CD4-positive, alpha-beta T cell (primary cell): Measurements from ENCODE around the gene SREK1IP1. TPM values are rescaled to one million over a fixed set of nuclear protein-coding genes. Genes with fewer than 3 reads are reported as not detected.

Source experiments
- ATAC-seq: fragments of 200-7000 bp; cut with Tn5 transposase; one replicate; pipeline ENCODE4 v1.10.0; 2022; ENCODE audit warnings: mild to moderate bottlenecking; ENCODE audit not compliant: poor library complexity
- CTCF ChIA-PET: fragments of 350-600 bp; sonication (Branson Sonifier 250); formaldehyde crosslinking; loops from one replicate; lab custom pipeline; 2021; ENCODE audit warnings: antibody characterized with exemption, inconsistent platforms; lab: Charles Lee
- POLR2A ChIA-PET: fragments of 350-600 bp; sonication (Branson Sonifier 250); formaldehyde crosslinking; loops from one replicate; lab custom pipeline; 2021; ENCODE audit warnings: antibody characterized with exemption, inconsistent platforms; lab: Charles Lee
- DNase-seq, 14 experiments: peaks; one replicate each; pipeline ENCODE4 v3.0.0-alpha.2; 2013 to 2020; ENCODE audit warnings: mixed read lengths in 2 of 14
- H3K27ac ChIP-seq, 2 donors: one replicate each; pipeline versions ENCODE4 v1.5.1 to v1.7.0; 2013; ENCODE audit warnings: low read length in 2 of 2, low read depth in 1 of 2, mild to moderate bottlenecking in 1 of 2
- H3K27me3 ChIP-seq, 2 experiments: 1 replicate in 1 of 2; 2 replicates in 1 of 2; pipeline versions ENCODE4 v1.6.1 to v1.7.0; 2013; ENCODE audit warnings: low read length in 2 of 2, control low read depth in 1 of 2, mild to moderate bottlenecking in 1 of 2, moderate library complexity in 1 of 2; ENCODE audit not compliant: insufficient read depth in 2 of 2, control insufficient read depth in 1 of 2
- H3K36me3 ChIP-seq: one replicate; pipeline ENCODE4 v1.6.1; 2013; ENCODE audit warnings: low read length, control low read depth; ENCODE audit not compliant: insufficient read depth
- H3K4me1 ChIP-seq: one replicate; pipeline ENCODE4 v1.6.1; 2013; ENCODE audit warnings: low read length, control low read depth; ENCODE audit not compliant: insufficient read depth
- H3K4me3 ChIP-seq: one replicate; pipeline ENCODE4 v1.5.1; 2013; ENCODE audit warnings: mild to moderate bottlenecking, low read length, moderate library complexity
- H3K9me3 ChIP-seq, 2 experiments: 1 replicate in 1 of 2; 2 replicates in 1 of 2; pipeline versions ENCODE4 v1.6.1 to v1.7.0; 2013; ENCODE audit warnings: low read length in 2 of 2, mild to moderate bottlenecking in 2 of 2, control low read depth in 1 of 2, moderate library complexity in 1 of 2; ENCODE audit not compliant: control insufficient read depth in 1 of 2, insufficient read depth in 1 of 2
- H3K27ac Mint-ChIP-seq: one replicate; pipeline ENCODE4 v1.8.0; 2020; ENCODE audit warnings: mixed read lengths
- H3K27me3 Mint-ChIP-seq: one replicate; pipeline ENCODE4 v1.8.0; 2021; ENCODE audit warnings: mixed read lengths
- H3K36me3 Mint-ChIP-seq: one replicate; pipeline ENCODE4 v1.8.0; 2021; ENCODE audit warnings: low read depth, mixed read lengths
- H3K4me1 Mint-ChIP-seq: one replicate; pipeline ENCODE4 v1.8.0; 2021; ENCODE audit warnings: low read depth, mixed read lengths
- H3K4me3 Mint-ChIP-seq: one replicate; pipeline ENCODE4 v1.8.0; 2020; ENCODE audit warnings: mild to moderate bottlenecking, mixed read lengths
- H3K9me3 Mint-ChIP-seq: one replicate; pipeline ENCODE4 v1.8.0; 2020; ENCODE audit warnings: mixed read lengths
- CTCF ChIP-seq: fragments of 200-600 bp; IDR thresholded peaks from one replicate; pipeline ENCODE4 v1.8.0; 2022; ENCODE audit warnings: antibody characterized with exemption, mild to moderate bottlenecking
- intact Hi-C, 2 experiments: fragments of 100-400 bp; cut with DNase I in 1 of 2; cut with micrococcal nuclease in 1 of 2; formaldehyde crosslinking; loops; one replicate each; pipeline versions ENCODE4 v1.15.1 to v1.9.0; 2023 to 2025; cut with DNase I, micrococcal nuclease
- total RNA-seq, 174 experiments: library from RNA in 2 of 174; stranded (reverse) in 2 of 174; gene quantifications; one replicate each; pipeline ENCODE4 v1.2.3 and lab custom pipeline; 2021 to 2026

The SREK1IP1 gene
- total RNA-seq, 2 experiments from 2014 or later: 18.4 to 21.4 TPM

DNA sequence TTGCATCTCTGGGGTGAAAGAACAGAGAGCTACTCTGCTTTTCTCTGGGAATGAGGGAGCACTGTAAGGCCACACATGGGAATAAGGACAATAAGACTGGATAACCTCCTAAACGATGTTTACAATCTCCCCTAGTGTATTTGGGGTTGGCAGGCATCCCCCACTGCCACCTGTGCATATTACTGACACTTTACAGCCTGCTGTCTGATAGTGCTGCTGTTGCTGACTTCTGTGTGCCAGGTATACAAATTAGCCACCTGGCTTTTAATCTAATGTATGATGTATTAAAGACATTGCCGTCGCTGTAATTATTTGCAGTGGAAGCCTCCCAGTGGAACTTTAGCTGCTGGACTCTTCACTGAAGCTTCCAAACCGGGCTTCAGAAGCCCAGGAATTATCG lies 82.6 kb downstream of the SREK1IP1 start:
- Mint-ChIP-seq H3K4me3 (no peak overlapping the region), H3K9me3 (no peaks in the 10 kb centered on the region), H3K27ac (no peak overlapping the region), H3K27me3 (peaks cover 49% of the 10 kb centered on the region), H3K36me3 (no peaks in the 10 kb centered on the region), H3K4me1 (no peaks in the 10 kb centered on the region)
- DNase-seq (no peak), ATAC-seq (no peak)
- peaks cover 6% of the 10 kb centered on the region for H3K4me1 ChIP-seq
- no peak overlapping the region for H3K4me3 ChIP-seq
- H3K27ac ChIP-seq: no peak overlapping the region
- peaks cover 16 to 24% of the 10 kb centered on the region in 2 experiments for H3K27me3 ChIP-seq
- H3K9me3 ChIP-seq: peaks cover 0 to 7% of the 10 kb centered on the region in 2 experiments
- CTCF ChIA-PET: no interaction called here
- TF ChIP-seq CTCF: no peak
- no peaks in the 10 kb centered on the region for H3K36me3 ChIP-seq
- intact Hi-C loops: loop anchor here in 1 of 2 experiments (10.0 kb wide), 1 partner anchor 291 kb away; no protein-coding TSS in a partner anchor
- POLR2A ChIA-PET: no interaction called here

GRCh38 chr5:64682608-64683007 lies 85.9 kb downstream of the SREK1IP1 start:
- H3K27ac Mint-ChIP-seq: no peak overlapping the region
- H3K4me3 Mint-ChIP-seq: no peak overlapping the region
- H3K27me3 Mint-ChIP-seq: peaks cover 44% of the 10 kb centered on the region
- POLR2A ChIA-PET: no interaction called here
- no peak overlapping the region for H3K4me3 ChIP-seq
- H3K9me3 Mint-ChIP-seq: no peaks in the 10 kb centered on the region
- TF ChIP-seq CTCF: no peak
- ATAC-seq: no peak
- peaks cover 0 to 8% of the 10 kb centered on the region in 2 experiments for H3K27me3 ChIP-seq
- H3K4me1 ChIP-seq: no peaks in the 10 kb centered on the region
- no peaks in the 10 kb centered on the region for H3K36me3 Mint-ChIP-seq
- CTCF ChIA-PET: no interaction called here
- H3K36me3 ChIP-seq: no peaks in the 10 kb centered on the region
- no peak overlapping the region for H3K27ac ChIP-seq
- H3K4me1 Mint-ChIP-seq: no peaks in the 10 kb centered on the region
- no peaks in the 10 kb centered on the region for H3K9me3 ChIP-seq
- intact Hi-C loops: loop anchor here in 1 of 2 experiments (10.0 kb wide), 1 partner anchor 288 kb away; no protein-coding TSS in a partner anchor
- no peak for DNase-seq

DNA sequence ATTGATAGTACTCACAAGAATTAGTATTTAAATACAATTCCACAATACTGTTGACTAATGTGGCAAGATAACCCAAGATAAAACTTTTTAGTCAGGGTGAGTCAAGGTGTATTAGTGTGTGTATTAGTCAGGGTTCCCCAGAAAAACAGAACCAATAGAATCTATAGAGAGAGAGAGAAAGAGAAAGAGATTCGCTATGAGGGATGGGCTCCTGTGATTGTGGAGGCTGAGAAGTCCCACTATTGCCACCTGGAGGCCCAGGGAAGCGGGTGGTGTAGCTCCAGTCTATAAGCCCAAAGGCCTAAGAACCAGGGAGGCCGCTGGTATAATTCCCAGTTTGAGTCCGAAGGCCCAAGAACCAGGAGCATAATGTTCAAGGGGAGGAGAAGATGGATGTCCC lies 88.2 kb downstream of the SREK1IP1 start:
- DNase-seq (no peak), ATAC-seq (no peak)
- Histone ChIP-seq H3K9me3 (no peaks in the 10 kb centered on the region), H3K4me3 (no peak overlapping the region), H3K4me1 (no peaks in the 10 kb centered on the region), H3K27me3 (peaks cover 0 to 8% of the 10 kb centered on the region in 2 experiments), H3K27ac (no peak overlapping the region), H3K36me3 (no peaks in the 10 kb centered on the region)
- intact Hi-C loops: loop anchor here in 1 of 2 experiments (10.0 kb wide), 1 partner anchor 285 kb away; no protein-coding TSS in a partner anchor
- H3K36me3 Mint-ChIP-seq: no peaks in the 10 kb centered on the region
- no peak overlapping the region for H3K27ac Mint-ChIP-seq
- H3K4me3 Mint-ChIP-seq: no peak overlapping the region
- ChIA-PET POLR2A (no interaction called here), CTCF (no interaction called here)
- peaks cover 42% of the 10 kb centered on the region for H3K27me3 Mint-ChIP-seq
- no peak for TF ChIP-seq CTCF
- H3K9me3 Mint-ChIP-seq: no peaks in the 10 kb centered on the region
- H3K4me1 Mint-ChIP-seq: no peaks in the 10 kb centered on the region
